GM21529 (cell line): Measurements from ENCODE around the gene IRF7.

Experiments used
- ATAC-seq: cut with Tn5 transposase; IDR thresholded peaks from one replicate; pipeline ENCODE4 v1.9.1; 2021; ENCODE audit not compliant: unreplicated experiment

The IRF7 gene

GRCh38 chr11:608791-609251 is 6.9 kb downstream of the IRF7 start:
- no peak for ATAC-seq

- ATAC-seq, result no peak
Observed at GRCh38 chr11:607971-608659, 7.6 kb downstream of the IRF7 start.

GRCh38 chr11:607020-607780 is 8.6 kb downstream of the IRF7 start:
- no peak for ATAC-seq

GRCh38 chr11:606245-606644 is 9.5 kb downstream of the IRF7 start:
- ATAC-seq, result no peak

- ATAC-seq, result no peak
Observed at GRCh38 chr11:605286-606129, 10.2 kb downstream of the IRF7 start.

GRCh38 chr11:603154-603553 is 12.6 kb downstream of the IRF7 start:
- no peak for ATAC-seq

GRCh38 chr11:601573-602245 is 14.0 kb downstream of the IRF7 start:
- ATAC-seq, result no peak

- ATAC-seq, result no peak
Observed at GRCh38 chr11:598005-598680, 17.6 kb downstream of the IRF7 start.

GRCh38 chr11:597166-597725 is 18.5 kb downstream of the IRF7 start:
- ATAC-seq, result no peak

- no peak for ATAC-seq
Observed at GRCh38 chr11:596374-596773, 19.4 kb downstream of the IRF7 start.

- ATAC-seq, result no peak
Observed at GRCh38 chr11:595400-595799, 20.4 kb downstream of the IRF7 start.

GRCh38 chr11:593347-593746 is 22.4 kb downstream of the IRF7 start:
- ATAC-seq, result no peak

- ATAC-seq, result no peak
Observed at GRCh38 chr11:592918-593317, 22.8 kb downstream of the IRF7 start.

GRCh38 chr11:592501-592900 is 23.2 kb downstream of the IRF7 start:
- no peak for ATAC-seq

- ATAC-seq, result no peak
Observed at GRCh38 chr11:590997-591396, 24.8 kb downstream of the IRF7 start.

- ATAC-seq, result no peak
Observed at GRCh38 chr11:589798-590197, 26.0 kb downstream of the IRF7 start.

GRCh38 chr11:587978-588380 is 27.8 kb downstream of the IRF7 start:
- ATAC-seq, result no peak

- no peak for ATAC-seq
Observed at GRCh38 chr11:587546-587945, 28.2 kb downstream of the IRF7 start.

GRCh38 chr11:586376-587316 is 29.1 kb downstream of the IRF7 start:
- no peak for ATAC-seq
